ENCODE results near the gene UBA7.

Gene UBA7

DNA sequence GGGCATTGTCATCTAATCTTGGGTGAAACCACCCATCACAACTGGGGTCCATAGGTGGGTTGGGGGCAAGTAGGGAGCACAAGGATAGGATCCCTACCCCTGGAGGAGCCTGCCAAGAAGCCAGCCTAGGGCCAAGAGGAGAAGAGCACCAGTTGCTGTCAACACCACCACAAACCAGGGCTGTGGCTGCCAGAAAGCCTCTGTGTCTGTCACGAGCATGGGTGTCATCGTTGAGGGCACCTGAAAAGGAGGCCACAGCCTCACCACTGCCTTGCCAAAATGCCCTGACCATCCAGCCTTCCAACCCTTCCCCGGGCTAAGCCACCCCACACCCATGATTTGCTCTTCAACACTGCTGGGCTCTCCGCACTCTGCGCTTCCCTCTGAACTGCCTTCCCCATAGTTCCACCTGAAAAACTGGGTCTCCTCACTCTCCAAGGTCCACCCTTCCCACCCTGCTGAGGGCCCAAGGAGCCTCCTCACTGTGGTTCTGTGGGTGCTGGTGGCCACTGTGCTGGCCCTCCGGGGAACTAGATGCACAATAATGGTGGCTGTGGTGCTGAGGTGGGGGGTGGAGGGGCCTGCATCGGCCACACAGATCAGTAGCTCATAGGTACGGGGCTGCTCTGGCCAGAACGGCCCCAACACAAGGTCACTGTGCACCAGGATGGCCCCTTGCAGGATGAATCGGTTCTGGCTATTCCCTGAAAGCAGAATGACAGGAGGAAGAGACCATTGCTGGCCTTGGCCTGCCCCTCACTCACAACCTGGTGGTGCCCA is 21.2 kb downstream of the UBA7 start:
- no peaks in the 10 kb centered on the region for H3K9me2 ChIP-seq (ENCODE audit: low read depth, low read length)

DNA sequence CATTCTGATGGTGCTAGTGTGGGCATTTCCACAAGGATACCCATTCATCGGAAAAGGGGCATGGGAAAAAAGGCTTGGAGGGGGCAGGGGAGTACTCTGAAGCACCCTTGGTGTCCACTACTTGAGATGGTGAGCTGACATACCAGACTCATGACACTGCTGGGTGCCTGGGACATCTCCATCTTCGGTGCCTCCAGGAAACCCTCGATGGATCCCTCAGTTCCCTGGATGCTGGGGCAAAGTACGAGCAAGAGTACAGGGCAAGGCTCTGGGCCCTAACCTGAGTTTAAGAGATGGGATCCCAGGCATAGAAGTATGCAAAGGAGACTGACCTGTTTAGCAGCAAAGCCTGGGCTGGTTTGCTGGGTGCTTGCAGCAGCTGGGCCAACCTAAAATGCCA is 22.2 kb downstream of the UBA7 start:
- Histone ChIP-seq H3K9ac (ENCODE audit: low read length) (no peak overlapping the region), H4K20me1 (ENCODE audit: insufficient read depth, low read length) (no peaks in the 10 kb centered on the region), H3F3A (ENCODE audit: insufficient read depth, low read length) (no peaks in the 10 kb centered on the region), H3K4me3 (ENCODE audit: low read depth, low read length, poor library complexity, severe bottlenecking) (no peak overlapping the region), H3K4me2 (ENCODE audit: low read length) (no peak overlapping the region), H3K4me1 (ENCODE audit: insufficient read depth, low read length, severe bottlenecking) (peaks cover 14% of the 10 kb centered on the region), H3K9me2 (ENCODE audit: low read depth, low read length) (no peaks in the 10 kb centered on the region), H3K9me3 (ENCODE audit: low read length) (no peaks in the 10 kb centered on the region), H3K27me3 (ENCODE audit: insufficient read depth, low read length) (no peaks in the 10 kb centered on the region; the same call in 1 of the 2 replicates), H3K79me2 (ENCODE audit: insufficient read depth, low read length) (no peaks in the 10 kb centered on the region), H2AFZ (ENCODE audit: low read length) (no peak overlapping the region), H3K27ac (ENCODE audit: low read depth, low read length, poor library complexity, severe bottlenecking) (no peak overlapping the region), H3K36me3 (ENCODE audit: insufficient read depth, low read length) (no peaks in the 10 kb centered on the region)
- TF ChIP-seq, protein P1, sequence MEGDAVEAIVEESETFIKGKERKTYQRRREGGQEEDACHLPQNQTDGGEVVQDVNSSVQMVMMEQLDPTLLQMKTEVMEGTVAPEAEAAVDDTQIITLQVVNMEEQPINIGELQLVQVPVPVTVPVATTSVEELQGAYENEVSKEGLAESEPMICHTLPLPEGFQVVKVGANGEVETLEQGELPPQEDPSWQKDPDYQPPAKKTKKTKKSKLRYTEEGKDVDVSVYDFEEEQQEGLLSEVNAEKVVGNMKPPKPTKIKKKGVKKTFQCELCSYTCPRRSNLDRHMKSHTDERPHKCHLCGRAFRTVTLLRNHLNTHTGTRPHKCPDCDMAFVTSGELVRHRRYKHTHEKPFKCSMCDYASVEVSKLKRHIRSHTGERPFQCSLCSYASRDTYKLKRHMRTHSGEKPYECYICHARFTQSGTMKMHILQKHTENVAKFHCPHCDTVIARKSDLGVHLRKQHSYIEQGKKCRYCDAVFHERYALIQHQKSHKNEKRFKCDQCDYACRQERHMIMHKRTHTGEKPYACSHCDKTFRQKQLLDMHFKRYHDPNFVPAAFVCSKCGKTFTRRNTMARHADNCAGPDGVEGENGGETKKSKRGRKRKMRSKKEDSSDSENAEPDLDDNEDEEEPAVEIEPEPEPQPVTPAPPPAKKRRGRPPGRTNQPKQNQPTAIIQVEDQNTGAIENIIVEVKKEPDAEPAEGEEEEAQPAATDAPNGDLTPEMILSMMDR (IDR thresholded peaks at IDR 0.05; ENCODE audit: low read length), result no peak
- no peak for TF ChIP-seq EZH2 (IDR thresholded peaks at IDR 0.05; ENCODE audit: borderline replicate concordance, low read length)

More for the DNA sequence above, 21.2 kb downstream of the UBA7 start:
- Histone ChIP-seq H4K20me1 (ENCODE audit: insufficient read depth, low read length) (no peaks in the 10 kb centered on the region), H3K4me2 (ENCODE audit: low read length) (no peak overlapping the region), H3F3A (ENCODE audit: insufficient read depth, low read length) (no peaks in the 10 kb centered on the region), H3K4me3 (ENCODE audit: low read depth, low read length, poor library complexity, severe bottlenecking) (no peak overlapping the region), H3K4me1 (ENCODE audit: insufficient read depth, low read length, severe bottlenecking) (peaks cover 7% of the 10 kb centered on the region), H3K36me3 (ENCODE audit: insufficient read depth, low read length) (no peaks in the 10 kb centered on the region), H3K27me3 (ENCODE audit: insufficient read depth, low read length) (no peaks in the 10 kb centered on the region; the same call in 1 of the 2 replicates), H3K9me3 (ENCODE audit: low read length) (no peaks in the 10 kb centered on the region), H3K79me2 (ENCODE audit: insufficient read depth, low read length) (no peaks in the 10 kb centered on the region), H3K27ac (ENCODE audit: low read depth, low read length, poor library complexity, severe bottlenecking) (no peak overlapping the region), H3K9ac (ENCODE audit: low read length) (no peak overlapping the region), H2AFZ (ENCODE audit: low read length) (no peak overlapping the region)
- TF ChIP-seq EZH2 (IDR thresholded peaks at IDR 0.05; ENCODE audit: borderline replicate concordance, low read length), result no peak
- TF ChIP-seq, protein P1 (IDR thresholded peaks at IDR 0.05; ENCODE audit: low read length), result no peak

DNA sequence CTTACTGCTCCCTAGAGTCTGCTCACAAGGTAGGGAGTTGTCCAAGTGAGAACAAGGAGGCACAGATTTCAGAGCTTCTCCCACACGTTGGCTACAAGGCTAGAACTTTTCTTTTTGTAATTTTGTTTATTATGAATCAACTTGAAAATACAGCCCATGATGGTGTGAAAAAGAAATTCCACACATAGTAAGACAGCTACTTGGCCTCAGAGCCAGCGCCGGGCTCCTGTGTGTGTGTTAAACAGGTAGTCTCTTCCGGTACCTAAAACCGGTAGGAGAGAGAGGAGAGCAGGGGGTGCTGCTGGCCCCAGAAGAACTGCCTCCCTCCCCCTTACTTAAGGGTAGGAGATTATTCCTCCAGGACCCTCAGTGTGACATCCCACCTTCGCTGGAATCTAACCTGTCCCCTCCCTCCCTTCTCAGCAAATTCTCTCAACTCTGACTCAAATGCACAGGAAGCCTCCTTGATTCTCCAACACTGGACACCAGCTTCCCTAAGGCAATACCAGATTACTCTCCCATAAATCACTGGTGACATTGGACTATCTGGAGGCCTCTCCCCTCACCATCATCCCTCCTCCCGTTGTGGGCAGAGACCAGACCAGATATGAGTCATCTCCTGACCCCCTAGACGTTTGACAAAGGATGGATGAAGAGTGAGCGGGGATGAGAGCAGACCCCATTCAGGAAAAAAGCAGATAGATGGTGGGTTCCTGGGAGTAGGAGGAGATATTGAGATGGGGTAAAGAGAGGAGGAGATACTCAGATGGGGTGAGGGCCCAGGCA is 22.9 kb downstream of the UBA7 start:
- Histone ChIP-seq H3K27ac (ENCODE audit: low read depth, low read length, poor library complexity, severe bottlenecking) (no peak overlapping the region), H3K9me2 (ENCODE audit: low read depth, low read length) (no peaks in the 10 kb centered on the region), H3K9me3 (ENCODE audit: low read length) (no peaks in the 10 kb centered on the region), H3K36me3 (ENCODE audit: insufficient read depth, low read length) (no peaks in the 10 kb centered on the region), H3K4me1 (ENCODE audit: insufficient read depth, low read length, severe bottlenecking) (peaks cover 14% of the 10 kb centered on the region), H3K4me2 (ENCODE audit: low read length) (no peak overlapping the region), H3K9ac (ENCODE audit: low read length) (no peak overlapping the region), H3K79me2 (ENCODE audit: insufficient read depth, low read length) (no peaks in the 10 kb centered on the region), H3K27me3 (ENCODE audit: insufficient read depth, low read length) (no peaks in the 10 kb centered on the region; the same call in 1 of the 2 replicates), H2AFZ (ENCODE audit: low read length) (no peak overlapping the region), H4K20me1 (ENCODE audit: insufficient read depth, low read length) (no peaks in the 10 kb centered on the region), H3K4me3 (ENCODE audit: low read depth, low read length, poor library complexity, severe bottlenecking) (no peak overlapping the region), H3F3A (ENCODE audit: insufficient read depth, low read length) (no peaks in the 10 kb centered on the region)
- no peak for TF ChIP-seq EZH2 (IDR thresholded peaks at IDR 0.05; ENCODE audit: borderline replicate concordance, low read length)
- TF ChIP-seq, protein P1 (IDR thresholded peaks at IDR 0.05; ENCODE audit: low read length), result no peak

Measured in OCI-LY1 (cell line).